Osteoblast (primary cell): ENCODE data around the gene WDR46. TPM values are rescaled to one million over a fixed set of nuclear protein-coding genes. Genes with fewer than 3 reads are reported as not detected.

Source experiments
- DNase-seq: peaks from one replicate; pipeline ENCODE4 v3.0.0; 2011; ENCODE audit warnings: low spot score, mixed read lengths; ENCODE audit not compliant: insufficient read length; ENCODE audit errors: missing footprints
- H2AFZ ChIP-seq: 2 replicates; pipeline ENCODE4 v1.6.0; 2011; ENCODE audit warnings: mild to moderate bottlenecking, low read length
- H3K27ac ChIP-seq: 2 replicates; pipeline ENCODE4 v1.5.1; 2011; ENCODE audit warnings: mild to moderate bottlenecking, low read depth, low read length, moderate library complexity
- H3K27me3 ChIP-seq: 2 replicates; pipeline ENCODE4 v1.6.0; 2012; ENCODE audit warnings: mild to moderate bottlenecking, control low read depth, inconsistent platforms, low read length, moderate library complexity; ENCODE audit not compliant: insufficient read depth
- H3K36me3 ChIP-seq: 2 replicates; pipeline ENCODE4 v1.5.1; 2011; ENCODE audit warnings: mild to moderate bottlenecking, low read length, control low read depth, moderate library complexity; ENCODE audit not compliant: insufficient read depth
- H3K4me1 ChIP-seq: 2 replicates; pipeline ENCODE4 v1.5.1; 2011; ENCODE audit warnings: mild to moderate bottlenecking, low read length, control low read depth, moderate library complexity; ENCODE audit not compliant: insufficient read depth
- H3K4me2 ChIP-seq: 2 replicates; pipeline ENCODE4 v1.6.0; 2011; ENCODE audit warnings: mild to moderate bottlenecking, low read length; ENCODE audit not compliant: insufficient read depth
- H3K4me3 ChIP-seq: fragments of 200-600 bp; sonication (generic); 3 replicates; pipeline ENCODE4 v1.5.1; 2012; ENCODE audit warnings: mild to moderate bottlenecking, low read length, inconsistent platforms; ENCODE audit not compliant: insufficient read depth
- H3K79me2 ChIP-seq: 2 replicates; pipeline ENCODE4 v1.6.0; 2012; ENCODE audit warnings: mild to moderate bottlenecking, low read length, control low read depth, inconsistent platforms; ENCODE audit not compliant: insufficient read depth
- H3K9me3 ChIP-seq: 2 replicates; pipeline ENCODE4 v1.5.1; 2011; ENCODE audit warnings: low read depth, low read length, control low read depth
- H4K20me1 ChIP-seq: 2 replicates; pipeline ENCODE4 v1.6.0; 2012; ENCODE audit warnings: mild to moderate bottlenecking, low read length, control low read depth; ENCODE audit not compliant: insufficient read depth
- CTCF ChIP-seq: IDR thresholded peaks from 2 replicates; pipeline ENCODE4 v1.5.1; 2011; ENCODE audit warnings: mild to moderate bottlenecking, low read depth, low read length, moderate library complexity; ENCODE audit errors: extremely low read depth
- total RNA-seq: library from RNA; depleted of rRNA; stranded (reverse); fragments of >200 nt; gene quantifications from 2 replicates; pipeline ENCODE4 v1.2.3, GENCODE V29; 2012

WDR46 gene
- total RNA-seq, 1 donor: 86.9 TPM

- Histone ChIP-seq H2AFZ (no peak overlapping the region), H3K27me3 (no peaks in the 10 kb centered on the region), H3K4me3 (no peak overlapping the region), H3K79me2 (no peaks in the 10 kb centered on the region), H4K20me1 (no peaks in the 10 kb centered on the region), H3K36me3 (no peaks in the 10 kb centered on the region), H3K4me1 (no peaks in the 10 kb centered on the region), H3K9me3 (no peaks in the 10 kb centered on the region), H3K4me2 (no peak overlapping the region), H3K27ac (no peak overlapping the region)
- DNase-seq: no peak
- no peak for TF ChIP-seq CTCF
Observed at GRCh38 chr6:33330736-33331135, 41.7 kb upstream of the WDR46 start.

GRCh38 chr6:33329058-33329457 lies 40.0 kb upstream of the WDR46 start:
- Histone ChIP-seq H3K4me3 (no peak overlapping the region), H3K4me2 (no peak overlapping the region), H3K4me1 (no peaks in the 10 kb centered on the region), H2AFZ (no peak overlapping the region), H4K20me1 (no peaks in the 10 kb centered on the region), H3K36me3 (no peaks in the 10 kb centered on the region), H3K27me3 (no peaks in the 10 kb centered on the region), H3K9me3 (no peaks in the 10 kb centered on the region), H3K79me2 (no peaks in the 10 kb centered on the region), H3K27ac (no peak overlapping the region)
- DNase-seq: peak; percentile 3
- TF ChIP-seq CTCF: no peak

- TF ChIP-seq CTCF: no peak
- no peak overlapping the region for H2AFZ ChIP-seq
- no peak overlapping the region for H3K27ac ChIP-seq
Observed at GRCh38 chr6:33324125-33324524, 35.1 kb upstream of the WDR46 start.

GRCh38 chr6:33323623-33323948 lies 34.5 kb upstream of the WDR46 start:
- no peaks in the 10 kb centered on the region for H3K9me3 ChIP-seq
- H2AFZ ChIP-seq: peak overlapping the region; percentile 98
- peaks cover 7% of the 10 kb centered on the region for H4K20me1 ChIP-seq
- peaks cover 31% of the 10 kb centered on the region for H3K79me2 ChIP-seq
- H3K27ac ChIP-seq: no peak overlapping the region
- H3K4me1 ChIP-seq: peaks cover 45% of the 10 kb centered on the region
- H3K4me2 ChIP-seq: peak overlapping the region; percentile 98
- peak overlapping the region; percentile 89 for H3K4me3 ChIP-seq
- peaks cover 16% of the 10 kb centered on the region for H3K36me3 ChIP-seq
- no peak for DNase-seq
- no peaks in the 10 kb centered on the region for H3K27me3 ChIP-seq
- TF ChIP-seq CTCF: no peak

More at GRCh38 chr6:33324125-33324524, 35.1 kb upstream of the WDR46 start:
- H3K4me1 ChIP-seq: peaks cover 39% of the 10 kb centered on the region
- H3K79me2 ChIP-seq: peaks cover 26% of the 10 kb centered on the region
- peaks cover 11% of the 10 kb centered on the region for H3K36me3 ChIP-seq
- peak overlapping the region; percentile 89 for H3K4me3 ChIP-seq
- DNase-seq: no peak
- H3K9me3 ChIP-seq: no peaks in the 10 kb centered on the region
- H3K4me2 ChIP-seq: peak overlapping the region; percentile 98
- H4K20me1 ChIP-seq: peaks cover 7% of the 10 kb centered on the region
- no peaks in the 10 kb centered on the region for H3K27me3 ChIP-seq
